GM19372 (cell line): ENCODE measurements around the gene TIMM23.
A peak's percentile ranks its signal among the peaks of the same experiment; 100 is the strongest.
"Not testable (repeated sequence)": the region's sequence is repeated elsewhere in the genome, so short reads cannot be mapped to it uniquely, and the experiment has no call there.

Experiments
- ATAC-seq: cut with Tn5 transposase; IDR thresholded peaks from one replicate; pipeline ENCODE4 v1.9.1; 2021; ENCODE audit warnings: mild to moderate bottlenecking, low read depth, moderate library complexity; ENCODE audit not compliant: unreplicated experiment

TIMM23 gene, protein sequence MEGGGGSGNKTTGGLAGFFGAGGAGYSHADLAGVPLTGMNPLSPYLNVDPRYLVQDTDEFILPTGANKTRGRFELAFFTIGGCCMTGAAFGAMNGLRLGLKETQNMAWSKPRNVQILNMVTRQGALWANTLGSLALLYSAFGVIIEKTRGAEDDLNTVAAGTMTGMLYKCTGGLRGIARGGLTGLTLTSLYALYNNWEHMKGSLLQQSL

DNA sequence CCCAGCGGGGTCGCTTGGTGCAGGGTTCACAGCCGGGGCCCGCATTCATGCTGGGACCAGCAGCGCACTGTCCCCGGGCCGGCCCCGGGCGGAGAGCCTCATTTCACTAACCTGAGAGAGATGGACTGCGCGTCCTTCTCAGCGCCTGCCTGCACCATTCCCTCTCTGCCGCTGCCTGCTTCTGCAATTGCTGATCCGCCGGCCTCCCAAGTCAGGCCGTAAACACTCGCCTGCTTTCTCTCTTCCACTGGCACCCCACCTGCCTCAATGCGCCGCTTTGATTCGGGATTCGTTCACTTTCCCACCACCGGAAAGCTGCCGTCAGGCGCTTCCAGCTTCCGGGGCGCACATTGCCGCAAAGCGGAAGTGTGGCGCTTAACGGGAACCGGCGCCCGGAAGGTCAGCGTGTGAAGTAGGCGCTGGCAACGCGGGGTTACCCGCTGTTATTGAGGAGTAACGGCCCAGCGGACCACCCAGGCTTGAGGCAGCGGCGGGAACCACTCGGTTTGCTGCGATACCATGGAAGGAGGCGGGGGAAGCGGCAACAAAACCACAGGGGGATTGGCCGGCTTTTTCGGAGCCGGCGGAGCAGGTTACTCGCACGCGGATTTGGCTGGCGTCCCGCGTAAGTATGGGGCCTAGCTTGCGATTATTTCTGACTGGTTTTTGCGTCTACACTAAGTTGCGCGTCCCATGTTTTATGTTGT is at the start of gene TIMM23:
TIMM23 (plus strand) TSS at position 384 of the 707 bp plus-strand sequence; CDS start at position 520, 136 bp downstream.
- ATAC-seq: peak; percentile 76

DNA sequence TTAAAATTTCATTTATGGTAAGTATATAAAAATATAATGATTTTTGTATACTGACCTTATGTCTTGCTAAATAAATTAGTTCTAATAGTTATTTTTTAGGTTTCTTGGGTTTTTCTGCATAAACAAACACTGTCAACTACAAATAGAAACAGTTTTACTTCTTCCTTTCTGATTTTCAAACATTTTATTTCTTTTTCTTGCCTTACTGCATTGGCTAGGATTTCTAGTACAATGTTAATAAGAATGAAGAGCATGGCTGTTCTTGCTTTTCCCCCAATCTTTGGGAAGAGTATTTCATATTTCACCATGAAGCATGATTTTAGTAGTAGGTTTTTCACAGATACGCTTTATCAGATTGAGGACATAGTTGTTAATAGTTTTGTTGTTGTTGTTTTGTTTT is 45.5 kb upstream of the TIMM23 start:
- not testable (repeated sequence) for ATAC-seq

DNA sequence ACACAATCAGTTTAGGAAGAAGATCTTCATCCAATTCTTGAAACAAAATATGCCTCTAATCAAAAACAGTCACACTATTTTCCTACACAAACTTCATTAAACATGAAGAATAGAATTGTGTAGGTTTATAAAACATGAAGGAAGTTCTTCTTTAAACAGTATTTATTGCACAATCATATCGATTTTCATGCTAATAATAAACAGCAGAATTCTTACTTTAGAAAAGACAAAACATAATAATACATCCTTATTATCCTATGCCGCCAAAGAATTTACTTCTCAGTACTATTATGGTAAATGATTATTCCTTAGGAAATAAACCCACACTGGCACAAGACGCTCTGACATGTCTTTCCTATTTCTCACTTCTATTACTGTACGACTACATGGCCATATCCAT is 41.0 kb upstream of the TIMM23 start:
- ATAC-seq: not testable (repeated sequence)

DNA sequence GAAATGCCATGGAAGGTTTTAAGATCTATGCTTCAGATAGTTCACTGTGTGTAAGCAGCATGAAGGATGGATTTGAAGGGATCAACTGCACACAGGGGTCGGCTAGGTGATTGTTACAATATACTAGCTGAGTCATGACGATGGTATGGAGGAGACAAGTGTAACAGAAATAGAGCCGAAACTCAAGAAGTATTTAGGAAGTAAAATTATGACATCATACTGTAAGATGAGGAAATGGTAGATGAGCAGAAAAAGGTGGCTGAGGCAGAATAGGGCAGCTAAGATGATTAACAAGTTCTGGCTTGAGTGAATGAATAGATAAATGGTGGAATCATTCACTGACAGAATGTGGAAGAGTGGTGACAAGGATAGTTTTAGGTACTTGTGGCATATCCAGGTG is 37.5 kb upstream of the TIMM23 start:
- not testable (repeated sequence) for ATAC-seq

DNA sequence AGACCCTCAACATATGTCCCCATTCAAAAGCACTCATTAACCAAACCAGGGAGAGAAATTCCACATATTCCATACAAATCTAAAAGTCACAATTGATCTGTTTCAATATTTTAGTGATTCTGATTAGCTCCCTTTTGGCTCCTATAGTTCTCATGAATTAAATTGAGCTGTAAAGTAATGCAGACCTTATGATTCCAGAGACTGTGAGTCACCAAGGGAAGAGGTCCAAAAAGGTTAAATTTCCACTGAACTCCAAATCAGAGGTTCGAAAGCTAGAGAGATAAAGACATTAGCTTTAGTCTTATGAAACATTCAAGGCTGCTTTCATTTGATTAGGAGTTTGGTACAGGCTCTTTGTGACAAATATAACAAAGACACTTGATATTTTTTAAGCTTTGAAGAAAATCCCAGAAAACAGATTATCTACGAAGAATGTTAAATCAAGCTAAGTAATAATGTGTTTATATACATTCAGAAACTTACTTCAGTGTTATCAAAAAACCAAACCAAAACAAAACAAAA is 33.1 kb upstream of the TIMM23 start:
- not testable (repeated sequence) for ATAC-seq

DNA sequence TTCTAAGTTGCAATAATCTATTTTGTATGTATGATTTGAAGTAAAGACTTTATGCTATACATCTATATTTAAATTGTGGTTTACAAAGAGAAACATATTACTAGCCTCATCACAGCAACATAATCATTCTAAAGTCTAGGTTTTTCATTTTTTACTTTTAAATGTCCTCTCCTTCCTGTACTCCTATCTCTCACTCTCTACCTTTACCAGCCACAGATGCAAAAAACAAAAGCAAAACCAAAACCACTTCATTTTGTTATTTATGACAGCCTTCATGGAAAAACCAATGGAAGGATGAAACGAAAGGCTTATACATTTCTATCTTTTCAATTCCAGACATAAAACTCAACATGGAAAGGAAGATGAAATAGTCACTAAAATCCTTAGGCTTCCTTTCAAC is 31.1 kb upstream of the TIMM23 start:
- not testable (repeated sequence) for ATAC-seq

DNA sequence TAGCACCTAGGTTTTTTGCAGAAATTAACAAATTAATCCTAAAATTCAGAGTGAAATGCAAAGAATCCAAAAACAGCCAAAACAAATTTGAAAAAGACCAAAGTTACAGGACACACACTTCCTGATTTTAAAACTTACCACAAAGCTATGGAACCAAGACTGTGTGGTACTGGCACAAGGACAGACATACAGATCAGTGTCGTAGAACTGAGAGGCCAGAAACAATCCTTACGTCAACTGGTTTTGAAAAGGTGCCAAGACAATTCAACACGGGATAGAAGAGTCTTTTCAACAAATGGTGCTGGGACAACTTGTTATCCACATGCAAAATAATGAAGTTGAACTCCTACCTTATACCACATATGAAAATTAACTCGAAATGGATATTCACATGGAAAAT is 26.8 kb upstream of the TIMM23 start:
- ATAC-seq: not testable (repeated sequence)

DNA sequence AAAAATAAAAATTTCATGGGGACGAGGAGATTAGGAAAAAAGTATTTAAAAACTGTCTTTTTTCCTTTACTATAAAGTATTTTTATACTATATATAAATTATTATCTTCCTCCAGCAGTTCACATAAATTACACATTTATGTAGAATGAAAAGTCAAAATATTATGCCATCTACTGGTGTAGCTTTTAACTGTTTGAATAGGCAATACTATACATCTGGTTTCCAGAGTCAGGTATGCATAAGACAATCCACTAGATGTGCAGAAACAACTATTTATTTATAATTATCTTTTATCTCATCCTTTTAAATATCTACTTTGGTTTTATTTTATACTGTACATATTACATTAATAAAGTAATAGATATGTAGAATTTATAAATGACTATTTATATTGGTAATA is 24.9 kb upstream of the TIMM23 start:
- ATAC-seq: not testable (repeated sequence)

DNA sequence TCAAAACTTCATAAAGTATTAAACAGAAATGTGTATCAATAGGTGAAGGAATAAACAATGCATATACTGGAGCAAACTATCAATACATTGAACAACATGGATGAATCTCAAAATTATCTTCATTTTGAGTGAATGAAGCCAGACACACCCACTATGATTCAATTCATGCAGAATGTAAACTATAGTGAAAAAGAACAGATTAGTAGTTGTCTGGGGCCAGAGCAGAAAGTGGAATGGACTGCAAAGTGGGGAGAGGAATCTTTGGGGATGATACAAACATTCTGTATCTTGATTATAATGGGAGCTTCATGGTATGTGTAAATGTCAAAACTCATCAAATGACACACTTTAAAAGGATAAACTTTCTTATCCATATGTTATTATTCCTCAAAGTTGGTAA is 23.5 kb upstream of the TIMM23 start:
- ATAC-seq: not testable (repeated sequence)

DNA sequence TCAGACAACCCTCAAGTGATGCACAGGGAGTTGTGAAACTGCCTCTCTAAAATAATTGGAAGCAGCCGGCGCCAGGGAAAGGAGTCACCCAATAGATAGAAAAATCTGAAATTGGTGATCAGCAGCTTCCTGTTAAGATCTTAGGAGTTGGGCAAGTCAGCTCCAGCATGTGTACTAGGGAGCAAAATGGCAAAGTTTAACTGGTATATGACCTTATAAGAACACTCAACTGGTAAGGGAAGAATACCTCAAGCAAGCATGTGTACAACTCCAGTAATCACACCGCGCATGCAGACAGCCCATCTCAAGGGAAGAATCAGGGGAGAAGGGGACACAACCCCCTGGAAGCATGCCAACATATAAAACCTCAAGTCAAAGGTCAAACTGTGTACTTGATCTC is 17.9 kb upstream of the TIMM23 start:
- not testable (repeated sequence) for ATAC-seq

DNA sequence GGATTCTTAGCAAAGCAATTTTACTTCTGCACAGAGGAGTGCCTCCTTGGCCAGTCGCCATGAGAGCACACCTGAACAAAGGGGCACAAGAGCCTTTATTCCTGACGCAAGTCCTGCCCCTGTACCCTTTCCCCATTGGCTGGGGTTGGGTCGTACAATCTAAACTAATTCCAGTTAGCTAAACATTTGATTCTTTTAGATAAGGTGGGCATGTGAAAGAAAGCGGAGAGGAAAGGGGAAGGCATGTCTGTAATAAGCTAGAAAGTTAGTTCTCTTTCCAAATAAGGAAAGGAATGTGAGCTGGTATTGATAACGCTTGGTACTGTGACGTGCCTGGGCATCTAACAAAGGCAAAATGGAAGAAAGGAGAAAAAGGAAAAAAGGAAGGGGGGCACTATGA is 15.7 kb upstream of the TIMM23 start:
- ATAC-seq: not testable (repeated sequence)

DNA sequence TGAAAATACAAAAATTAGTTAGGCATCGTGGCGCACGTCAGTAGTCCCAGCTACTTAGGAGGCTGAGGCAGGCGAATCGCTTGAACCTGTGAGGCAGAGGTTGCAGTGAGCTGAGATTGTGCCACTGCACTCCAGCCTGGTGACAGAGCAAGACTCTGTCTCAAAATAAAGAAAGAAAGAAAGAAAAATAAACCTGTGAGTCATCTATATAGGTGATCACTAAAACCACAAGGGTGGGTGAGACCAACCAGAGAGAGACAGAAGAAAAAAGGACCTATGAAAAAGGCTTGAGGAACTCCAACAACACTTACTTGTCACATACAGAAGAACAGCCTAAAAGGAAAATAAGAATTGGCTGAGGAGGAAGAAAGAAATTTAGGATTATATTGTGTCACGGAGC is 14.4 kb upstream of the TIMM23 start:
- not testable (repeated sequence) for ATAC-seq

DNA sequence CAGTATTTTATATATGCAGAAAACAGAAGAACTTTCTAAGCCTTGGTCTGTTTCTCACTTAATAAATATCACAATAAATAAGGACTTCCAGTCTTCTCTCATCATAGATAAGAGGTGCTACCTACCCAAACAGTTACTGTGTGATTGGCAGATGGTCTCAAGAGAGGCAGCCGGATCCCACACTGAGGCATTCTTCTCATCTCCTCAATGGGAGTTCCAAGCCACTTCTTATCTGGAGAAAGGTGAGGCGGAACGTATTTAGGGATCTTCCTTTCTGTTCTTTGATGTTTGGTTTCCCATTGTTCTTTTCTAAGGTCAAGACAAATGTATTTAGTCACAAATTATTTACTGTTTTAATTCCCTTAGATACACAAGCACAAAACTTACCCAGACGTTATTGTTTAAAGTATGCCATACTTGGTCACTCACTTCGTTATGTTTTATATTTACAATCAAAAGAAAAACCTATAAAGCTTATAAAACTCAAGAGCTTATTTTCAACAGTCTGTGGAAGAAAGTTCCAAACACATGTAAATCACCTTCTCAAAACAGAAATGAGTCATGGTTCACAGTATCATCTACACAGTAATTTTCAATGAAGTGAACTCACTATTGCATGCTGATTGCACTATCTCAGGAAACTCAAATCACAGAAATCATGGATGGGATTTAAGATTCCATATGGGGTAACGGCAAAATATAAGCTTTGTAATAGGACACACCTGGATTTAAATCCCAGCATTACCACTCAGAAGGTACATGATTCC is 9.4 kb upstream of the TIMM23 start:
- ATAC-seq: not testable (repeated sequence)

DNA sequence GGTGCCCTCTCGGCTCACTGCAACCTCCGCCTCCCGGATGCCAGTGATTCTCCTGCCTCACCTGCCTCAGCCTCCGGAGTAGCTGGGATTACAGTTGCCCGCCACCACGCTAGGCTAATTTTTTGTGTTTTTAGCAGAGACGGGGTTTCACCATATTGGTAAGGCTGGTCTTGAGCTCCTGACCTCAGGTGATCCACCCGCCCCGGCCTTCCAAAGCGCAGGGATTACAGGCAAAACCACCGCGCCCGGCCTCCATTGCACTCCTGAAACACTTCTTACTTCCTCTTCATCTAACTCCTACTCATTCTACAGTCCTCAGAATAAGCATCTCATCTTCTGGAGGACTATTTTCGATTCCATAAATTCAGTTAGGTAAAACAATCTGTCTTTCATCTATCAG is 1.3 kb upstream of the TIMM23 start:
- not testable (repeated sequence) for ATAC-seq

DNA sequence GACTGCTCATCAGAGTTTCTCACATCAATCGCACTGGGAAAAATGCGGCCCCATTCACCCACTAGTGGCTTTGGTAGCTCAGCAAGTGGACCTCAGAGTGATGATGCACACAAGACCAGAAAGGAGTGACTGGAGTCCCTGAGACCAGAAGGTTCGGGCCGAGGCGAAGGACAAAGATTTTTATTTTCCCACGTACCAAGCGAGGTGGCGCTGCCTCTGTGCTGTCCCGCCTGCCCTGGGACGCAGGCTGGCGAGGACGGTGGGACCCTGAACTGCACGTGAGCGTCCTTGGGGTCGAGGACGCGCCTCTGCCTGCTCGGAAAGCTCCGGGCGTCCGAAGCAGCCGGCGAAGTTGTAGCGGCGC is 565 bp upstream of the TIMM23 start:
- peak; percentile 42 for ATAC-seq

DNA sequence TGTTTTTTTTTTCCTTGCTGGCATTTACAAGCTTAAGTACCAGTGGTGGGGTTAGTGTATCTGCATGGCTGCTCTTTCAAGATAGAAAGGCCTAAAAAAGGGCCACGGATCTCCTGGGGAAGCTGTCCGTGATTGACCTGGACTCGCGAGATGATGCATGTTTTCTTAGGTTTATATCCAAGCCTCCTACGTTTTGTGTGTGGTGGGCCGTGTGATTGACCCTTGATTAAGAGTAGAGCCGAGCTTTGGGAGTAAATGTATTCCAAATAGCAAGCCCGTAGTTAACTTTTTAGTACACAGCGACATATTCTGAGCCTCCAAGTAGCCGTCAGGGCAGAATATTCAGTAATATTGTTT is 502 bp downstream of the TIMM23 start:
- ATAC-seq: peak; percentile 15

DNA sequence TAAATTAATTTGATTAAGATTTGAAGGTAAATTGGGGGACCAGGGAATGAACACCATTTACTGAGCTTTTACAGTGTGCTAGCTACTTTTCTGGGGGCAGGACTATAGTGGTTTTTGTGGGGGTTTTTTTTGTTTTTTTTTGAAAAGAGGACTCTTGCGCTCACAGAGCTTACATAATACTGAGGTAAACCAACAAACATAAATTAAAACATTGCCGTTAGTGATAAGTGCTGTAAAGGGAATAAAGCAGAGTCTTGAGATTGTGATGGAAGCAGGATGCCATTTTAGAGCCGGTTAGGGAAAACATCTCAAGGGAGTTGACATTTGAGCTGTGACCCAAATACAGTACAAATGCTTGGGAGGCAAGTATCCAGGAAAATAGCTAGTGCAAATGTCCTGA is 1.8 kb downstream of the TIMM23 start:
- ATAC-seq: not testable (repeated sequence)

DNA sequence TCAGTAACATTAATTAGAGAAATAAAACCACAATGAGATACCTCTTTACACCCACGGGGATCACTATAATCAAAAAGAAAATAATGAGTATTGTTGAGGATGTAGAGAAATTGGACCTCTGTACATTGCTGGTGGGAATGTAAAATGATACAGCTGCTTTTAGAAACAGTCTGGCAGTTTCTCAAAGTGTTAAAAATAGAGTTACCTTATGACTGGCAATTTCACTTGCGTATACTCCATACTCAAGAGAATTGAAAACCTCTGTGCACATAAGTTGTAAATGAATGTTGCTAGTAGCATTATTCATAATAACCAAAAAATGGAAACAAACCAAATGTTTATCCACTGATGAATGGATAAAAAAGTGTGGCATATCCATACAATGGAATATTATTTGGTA is 6.3 kb downstream of the TIMM23 start:
- ATAC-seq: not testable (repeated sequence)

DNA sequence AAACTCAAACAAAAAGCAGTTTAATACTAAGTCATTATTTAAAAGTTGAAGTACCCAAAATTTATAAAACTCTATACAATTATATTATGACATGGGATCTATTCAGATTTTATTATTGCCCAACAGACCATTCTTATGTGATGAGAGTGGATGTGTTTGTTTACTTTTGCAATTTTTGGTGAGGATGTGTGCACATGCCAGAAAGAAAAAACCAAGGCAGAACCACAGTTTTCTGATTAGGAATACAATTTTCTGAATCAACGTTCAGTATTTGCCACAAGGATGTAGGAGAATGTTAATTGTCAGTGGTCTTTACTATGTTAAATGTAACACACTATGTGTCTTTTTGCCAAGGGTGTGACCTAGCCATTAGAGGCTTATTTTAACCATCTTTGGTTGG is 9.1 kb downstream of the TIMM23 start:
- not testable (repeated sequence) for ATAC-seq

DNA sequence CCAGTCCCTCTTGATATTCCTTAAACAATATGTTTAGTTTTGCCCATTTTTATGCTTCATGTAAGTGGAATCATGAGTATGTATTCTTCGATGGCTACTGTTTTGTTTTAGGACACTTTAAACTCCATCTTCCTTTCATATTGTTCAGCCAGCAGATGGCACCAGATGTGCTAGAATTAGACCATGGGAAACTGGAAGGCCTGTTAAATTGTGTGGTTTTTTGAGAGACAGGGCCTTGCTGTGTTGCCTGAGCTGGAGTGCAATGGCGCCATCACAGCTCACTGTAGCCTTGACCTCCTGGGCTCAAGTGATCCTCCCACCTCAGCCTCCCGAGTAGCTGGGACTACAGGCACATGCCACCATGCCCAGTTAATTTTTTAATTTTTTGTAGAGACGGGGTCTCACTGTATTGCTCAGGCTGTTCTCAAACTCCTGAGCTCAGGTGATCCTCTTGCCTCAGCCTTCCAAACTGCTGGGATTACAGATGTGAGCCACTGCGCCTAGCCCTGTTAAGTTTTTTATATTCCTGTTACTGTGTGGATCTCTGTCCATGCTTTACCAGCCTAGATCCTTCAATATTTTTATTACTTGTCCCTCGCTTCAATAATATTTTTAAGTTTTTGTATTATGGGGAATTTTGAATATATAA is 11.4 kb downstream of the TIMM23 start:
- not testable (repeated sequence) for ATAC-seq

DNA sequence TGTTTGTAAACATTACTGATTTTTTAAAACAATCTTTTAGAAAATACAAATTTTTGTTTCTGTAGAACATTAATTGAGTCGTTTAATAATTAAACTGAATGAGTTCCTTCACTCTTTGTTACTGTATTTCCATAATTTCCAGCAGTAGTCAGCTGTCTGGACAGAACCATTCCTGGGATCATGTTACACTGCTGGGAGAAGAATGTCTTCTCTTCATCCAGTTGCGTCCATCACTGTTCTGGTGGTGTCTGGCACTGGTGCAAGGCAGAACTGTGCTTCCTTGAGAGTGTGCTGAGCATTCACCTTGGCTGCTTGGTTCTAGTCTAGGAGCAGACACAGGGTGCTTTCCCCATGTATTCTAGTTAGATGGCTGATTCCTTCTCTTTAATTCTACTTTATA is 12.2 kb downstream of the TIMM23 start:
- ATAC-seq: not testable (repeated sequence)
